Measurements from ENCODE around the gene CCDC85C.
A peak's percentile ranks its signal among the peaks of the same experiment; 100 is the strongest.

The CCDC85C gene

DNA sequence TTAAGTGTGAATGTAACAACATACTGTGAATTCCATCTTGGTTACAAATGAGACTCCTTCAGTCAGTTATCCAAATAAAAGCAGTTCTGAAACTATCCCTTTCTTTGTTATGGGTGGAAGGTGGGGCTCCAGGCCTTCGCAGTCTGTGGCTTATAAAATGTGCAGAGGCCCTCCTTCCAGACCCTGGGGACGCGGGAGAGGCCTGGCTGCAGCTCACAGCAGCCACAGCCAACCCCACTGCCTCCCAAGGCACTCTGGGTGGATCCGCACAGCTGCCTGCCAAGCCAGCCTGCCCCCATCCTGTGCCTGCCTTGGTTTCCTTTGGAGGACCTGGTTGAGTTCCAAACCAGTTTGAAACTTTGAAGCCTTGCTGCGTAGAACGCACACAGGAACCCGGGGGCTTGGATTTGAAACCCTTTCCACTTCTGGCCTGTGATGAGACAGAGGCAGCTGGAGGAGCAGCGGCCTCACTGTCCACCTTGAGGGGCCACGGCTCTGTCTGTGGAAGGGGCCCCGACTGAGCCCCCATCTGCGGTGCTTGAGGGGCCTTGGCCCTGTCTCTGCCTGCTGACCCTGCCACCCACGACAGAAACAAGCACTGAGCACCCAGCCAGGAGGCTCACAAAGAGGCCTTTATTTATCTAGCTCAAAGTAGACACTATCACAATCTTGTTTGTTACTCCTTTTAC lies 92.4 kb downstream of the CCDC85C start:
- no peak for DNase-seq (ENCODE audit: low read depth, low spot score)

DNA sequence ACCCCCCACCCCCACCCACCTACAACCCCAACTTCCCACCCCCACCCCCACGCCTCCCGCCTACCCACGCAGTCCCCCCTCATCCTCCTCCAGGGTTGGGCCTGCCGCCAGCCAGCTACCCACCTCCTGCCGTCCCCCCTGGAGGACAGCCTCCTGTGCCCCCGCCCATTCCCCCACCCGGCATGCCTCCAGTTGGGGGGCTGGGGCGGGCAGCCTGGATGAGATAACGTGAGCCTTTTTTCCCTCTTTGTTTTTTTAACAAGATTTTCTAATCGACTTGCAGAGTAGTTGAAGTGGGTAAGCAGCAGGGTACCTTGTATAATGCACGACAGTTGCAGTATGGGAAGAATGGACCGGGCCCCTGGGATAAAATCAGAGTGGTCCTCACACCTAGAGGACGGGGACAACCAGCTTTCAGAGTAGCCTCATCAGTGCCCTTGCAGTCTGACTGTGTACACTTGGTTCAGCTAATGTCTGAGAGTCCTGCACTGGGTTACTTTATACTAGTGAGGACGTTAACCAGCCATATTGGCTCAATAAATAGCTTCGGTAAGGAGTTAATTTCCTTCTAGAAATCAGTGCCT lies 93.4 kb downstream of the CCDC85C start:
- DNase-seq (ENCODE audit: low read depth, low spot score): no peak

DNA sequence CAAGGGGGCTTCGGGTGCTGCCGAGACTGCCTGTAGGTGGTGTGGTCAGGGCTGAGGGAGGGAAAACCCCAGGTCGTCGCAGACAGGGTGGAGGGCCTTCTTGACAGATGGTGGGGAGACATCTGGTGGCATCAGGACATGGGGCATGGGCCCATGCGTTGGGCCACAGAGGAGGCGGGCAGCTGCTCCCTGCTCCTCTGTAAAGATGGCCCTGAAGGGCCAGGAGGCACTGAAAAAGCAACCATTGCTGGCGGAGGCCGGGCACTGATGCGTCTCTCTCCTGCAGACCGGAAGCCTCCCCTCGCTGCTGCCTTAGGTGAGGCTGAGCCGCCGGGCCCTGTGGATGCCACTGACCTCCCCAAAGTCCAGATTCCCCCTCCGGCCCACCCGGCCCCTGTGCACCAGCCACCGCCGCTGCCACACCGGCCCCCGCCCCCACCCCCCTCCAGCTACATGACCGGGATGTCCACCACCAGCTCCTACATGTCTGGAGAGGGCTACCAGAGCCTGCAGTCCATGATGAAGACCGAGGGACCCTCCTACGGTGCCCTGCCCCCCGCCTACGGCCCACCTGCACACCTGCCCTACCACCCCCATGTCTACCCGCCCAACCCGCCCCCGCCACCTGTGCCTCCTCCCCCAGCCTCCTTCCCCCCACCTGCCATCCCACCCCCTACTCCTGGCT lies 94.0 kb downstream of the CCDC85C start:
- no peak for DNase-seq (ENCODE audit: low read depth, low spot score)

DNA sequence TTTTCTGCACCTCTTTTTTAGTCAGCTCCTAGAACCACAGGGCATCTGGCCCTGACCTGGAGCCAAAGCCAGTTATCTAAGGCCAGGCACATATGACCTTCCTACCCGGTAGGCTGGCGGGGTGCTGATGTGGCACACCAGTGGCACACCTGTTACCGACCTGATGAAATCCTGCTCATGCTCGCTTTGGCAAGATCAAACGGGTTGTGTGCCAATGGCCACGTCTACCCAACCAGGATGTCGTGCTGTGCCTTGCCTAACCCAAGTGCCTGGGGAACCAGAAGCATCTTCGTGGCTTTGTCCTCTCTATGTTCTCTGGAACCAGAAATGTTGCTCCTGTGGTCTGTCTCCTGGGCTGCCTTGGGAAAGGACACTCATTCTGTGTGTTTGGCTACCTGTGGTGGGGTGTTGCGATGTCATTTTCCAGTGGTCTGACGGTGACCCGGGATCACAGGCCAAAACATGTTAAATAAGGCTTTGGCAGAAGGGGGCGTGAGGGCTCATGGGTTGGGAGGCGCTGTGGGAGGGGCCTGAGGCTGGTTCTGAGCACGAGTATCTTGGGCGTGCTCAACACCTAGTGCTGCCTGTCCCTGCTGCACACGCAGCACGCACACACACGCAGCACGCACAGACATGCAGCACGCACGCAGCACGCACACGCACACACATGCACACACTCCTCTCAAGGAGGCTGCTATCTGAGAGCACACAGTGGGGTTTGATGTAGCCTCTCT lies 94.9 kb downstream of the CCDC85C start:
- DNase-seq (ENCODE audit: low read depth, low spot score): no peak

DNA sequence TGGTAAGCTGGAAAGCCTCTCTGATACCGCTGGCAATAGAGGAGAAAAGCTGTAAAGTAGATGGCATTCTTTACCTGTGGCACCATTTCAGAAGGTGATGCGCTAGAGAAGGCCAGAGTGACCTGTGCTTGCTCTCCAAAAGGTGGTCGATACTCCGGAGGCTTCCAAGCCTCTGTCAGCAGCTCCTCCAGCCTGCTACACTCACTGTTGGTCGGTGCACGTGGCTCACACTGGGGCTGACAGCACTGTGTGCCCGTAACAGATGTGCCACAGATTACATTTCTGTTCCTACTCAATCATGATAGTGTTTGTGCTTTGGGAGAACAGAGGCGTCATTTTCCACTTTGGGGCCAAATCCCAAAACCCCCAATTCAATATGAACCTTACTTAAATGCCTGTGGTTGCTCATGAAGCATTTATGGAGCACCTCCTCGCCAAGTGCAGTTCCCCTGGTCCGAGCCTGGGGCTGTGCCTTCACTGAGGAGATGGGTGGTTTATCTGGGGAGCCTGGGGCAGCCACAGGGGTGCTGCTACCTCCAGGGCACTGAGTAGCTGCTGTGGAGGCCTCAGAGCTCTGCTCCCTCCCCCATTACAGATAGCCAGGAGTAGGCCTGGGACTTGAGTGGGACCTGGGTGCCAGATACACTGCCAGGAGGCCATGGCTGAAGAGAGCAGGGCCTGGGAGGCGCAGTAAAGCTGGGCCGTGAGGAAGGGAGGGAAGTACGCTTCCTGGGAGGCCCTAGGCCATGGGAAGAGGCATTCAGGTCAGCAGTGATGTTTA lies 96.0 kb downstream of the CCDC85C start:
- no peak for DNase-seq (ENCODE audit: low read depth, low spot score)

DNA sequence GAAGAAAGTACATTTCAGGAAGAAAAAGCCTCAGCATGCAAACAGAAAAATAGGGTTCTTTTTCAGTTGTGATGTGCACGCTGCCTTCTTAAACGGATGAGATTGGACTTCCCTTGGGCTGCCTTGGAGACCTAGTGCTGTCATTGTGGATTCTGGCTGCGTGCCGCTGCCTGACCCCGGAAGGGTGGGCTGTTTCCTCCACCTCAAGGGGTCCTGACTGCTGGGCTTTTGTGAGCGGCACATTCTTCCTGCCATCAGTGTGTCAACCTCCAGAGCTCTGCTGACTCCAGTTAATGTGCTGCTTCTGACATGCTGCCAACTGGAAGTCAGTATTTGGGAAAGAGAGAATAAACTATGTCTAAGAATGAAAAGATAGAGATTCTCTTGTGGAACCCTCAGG lies 97.7 kb downstream of the CCDC85C start:
- DNase-seq (ENCODE audit: low read depth, low spot score): no peak

DNA sequence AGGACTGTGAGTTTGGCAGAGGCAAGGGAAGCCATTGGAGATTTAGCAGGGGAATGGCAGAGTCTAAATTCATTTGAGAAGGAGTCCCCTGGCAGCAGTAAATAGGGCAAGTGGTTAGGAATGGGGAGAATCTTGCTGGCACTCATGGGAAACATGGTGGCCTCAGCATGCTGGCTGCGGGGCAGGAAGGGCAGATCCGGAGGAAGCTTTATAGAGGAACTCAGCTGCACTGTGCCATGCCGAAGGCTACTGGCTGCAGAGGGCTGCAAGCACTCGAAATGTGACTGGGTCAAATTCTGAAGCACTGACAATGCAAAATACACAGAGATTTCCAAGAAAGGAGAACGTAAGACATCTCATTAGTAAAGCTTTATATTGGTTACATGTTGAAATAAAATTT lies 98.9 kb downstream of the CCDC85C start:
- DNase-seq (ENCODE audit: low read depth, low spot score): no peak

DNA sequence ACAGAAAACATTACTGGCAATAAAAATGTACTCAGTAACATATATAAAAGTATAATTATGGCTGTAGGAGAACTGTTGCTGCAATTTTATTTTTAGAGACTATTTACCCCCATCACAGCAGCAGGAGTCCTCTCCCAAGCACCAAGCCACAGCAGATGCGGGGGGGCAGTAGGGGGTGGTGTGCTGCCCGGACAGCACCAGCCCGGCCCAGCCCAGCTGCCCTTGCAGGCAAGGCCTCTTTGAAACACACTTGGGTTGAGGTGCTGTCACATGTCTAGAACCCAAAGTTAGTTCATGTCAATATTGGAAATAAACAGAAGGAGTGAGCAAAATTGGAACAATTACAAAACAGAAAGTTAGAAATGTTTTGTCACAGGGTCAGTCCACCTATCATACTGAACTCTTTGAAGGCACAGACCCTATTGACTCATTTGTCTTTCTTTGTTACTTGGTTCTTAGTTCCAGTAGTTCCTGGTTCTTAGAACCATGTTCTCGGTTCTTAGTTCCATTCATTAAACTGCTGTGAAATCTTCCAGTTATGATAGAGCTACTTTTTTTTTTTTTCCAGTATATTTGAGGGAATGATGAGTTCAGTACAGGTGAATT lies 100.1 kb downstream of the CCDC85C start:
- DNase-seq (ENCODE audit: low read depth, low spot score): no peak

DNA sequence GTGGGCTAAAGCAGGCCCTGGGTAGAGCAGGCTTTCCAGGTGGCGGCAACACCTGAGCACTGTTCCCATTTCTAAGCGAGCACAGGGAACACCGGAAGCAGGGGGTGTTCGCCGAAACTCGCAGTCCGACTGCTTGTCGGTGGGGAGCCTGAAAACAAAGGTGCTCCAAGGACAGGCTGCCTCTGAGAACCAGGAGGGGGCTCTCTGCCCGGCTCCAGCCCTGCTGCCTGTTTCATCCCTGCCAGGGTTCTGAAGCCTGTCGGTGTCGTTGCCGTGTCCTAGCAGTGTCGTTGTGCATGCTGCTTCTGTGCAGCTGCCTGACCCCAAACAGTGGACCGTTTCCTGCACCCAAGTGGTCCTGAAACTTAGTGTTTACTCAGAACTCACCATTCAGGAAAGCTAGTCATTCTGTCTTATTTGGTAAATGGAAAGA lies 101.0 kb downstream of the CCDC85C start:
- no peak for DNase-seq (ENCODE audit: low read depth, low spot score)

DNA sequence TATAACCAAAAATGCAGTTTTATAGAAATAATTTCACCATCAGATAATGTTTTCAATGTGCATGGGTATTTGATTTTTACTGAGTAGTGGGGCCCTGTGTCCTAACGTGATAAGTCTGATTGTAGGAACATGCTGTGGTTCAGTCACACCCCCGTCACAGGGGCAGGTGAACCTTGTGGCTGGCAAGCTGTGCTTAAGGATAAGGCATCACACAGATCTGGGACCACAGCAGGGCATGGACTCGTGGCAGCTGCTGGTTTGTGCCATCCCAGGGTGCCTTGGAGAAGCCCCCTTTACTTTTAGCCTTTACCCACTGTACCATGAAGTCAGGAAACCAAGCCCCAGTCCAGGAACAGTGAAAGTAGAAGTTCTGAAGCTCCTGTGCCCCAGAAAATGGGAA lies 106.1 kb downstream of the CCDC85C start:
- no peak for DNase-seq (ENCODE audit: low read depth, low spot score)

DNA sequence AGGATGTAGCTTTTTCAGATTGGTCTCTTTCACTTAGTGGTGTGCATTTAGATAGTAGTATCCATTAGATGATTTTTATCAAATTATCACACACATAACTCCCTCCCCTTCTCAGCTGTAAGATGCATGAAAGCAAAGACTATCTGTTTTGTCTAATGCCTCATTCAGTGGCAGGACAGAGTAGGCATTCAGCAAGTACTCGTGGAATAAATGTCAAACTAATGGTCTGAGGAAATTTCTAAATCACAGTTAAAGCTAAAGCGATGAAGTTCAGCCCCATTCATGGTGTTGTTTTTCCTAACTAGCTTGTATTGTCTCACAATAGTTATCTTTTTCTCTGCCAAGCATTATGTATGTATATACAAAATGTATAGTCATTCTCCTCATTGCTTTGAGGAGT lies 106.7 kb downstream of the CCDC85C start:
- no peak for DNase-seq (ENCODE audit: low read depth, low spot score)

DNA sequence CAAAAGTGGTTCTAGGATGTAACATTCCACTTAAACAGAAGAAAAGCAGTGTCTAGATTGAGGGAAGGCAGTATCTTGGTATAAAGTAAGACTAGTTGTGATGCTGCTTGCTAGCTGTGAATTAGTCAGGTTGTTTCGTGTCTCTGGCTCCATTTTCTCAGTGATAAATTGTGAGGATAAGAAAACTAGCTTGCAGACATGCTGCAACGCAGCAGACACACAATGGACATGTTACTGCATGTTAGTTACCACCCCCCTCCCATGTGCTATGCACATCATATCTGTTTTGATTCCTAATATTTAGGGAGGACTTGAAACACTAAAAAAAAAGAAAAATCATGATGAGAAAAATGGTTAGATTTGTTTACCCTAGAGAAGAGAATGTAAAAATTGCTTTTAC lies 119.9 kb downstream of the CCDC85C start:
- no peak for DNase-seq (ENCODE audit: low read depth, low spot score)

DNA sequence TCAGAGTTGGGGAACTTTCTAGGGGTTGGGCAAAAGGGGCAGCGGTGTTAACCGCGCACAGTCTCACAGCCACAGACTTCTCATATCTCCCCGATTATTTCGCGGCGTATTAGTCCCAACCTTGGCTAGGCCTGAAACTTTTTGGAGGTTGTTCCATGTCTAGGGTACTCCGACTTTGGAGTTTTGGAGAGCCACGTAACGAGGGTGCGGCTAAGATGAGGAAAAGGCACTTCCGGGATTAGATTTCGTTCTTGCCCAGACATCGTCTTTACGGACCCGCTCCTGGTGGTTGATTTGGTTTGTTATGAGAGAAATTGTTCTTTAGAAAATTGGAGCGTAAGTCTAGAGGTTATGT lies 122.3 kb downstream of the CCDC85C start:
- no peak for DNase-seq (ENCODE audit: low read depth, low spot score)

DNA sequence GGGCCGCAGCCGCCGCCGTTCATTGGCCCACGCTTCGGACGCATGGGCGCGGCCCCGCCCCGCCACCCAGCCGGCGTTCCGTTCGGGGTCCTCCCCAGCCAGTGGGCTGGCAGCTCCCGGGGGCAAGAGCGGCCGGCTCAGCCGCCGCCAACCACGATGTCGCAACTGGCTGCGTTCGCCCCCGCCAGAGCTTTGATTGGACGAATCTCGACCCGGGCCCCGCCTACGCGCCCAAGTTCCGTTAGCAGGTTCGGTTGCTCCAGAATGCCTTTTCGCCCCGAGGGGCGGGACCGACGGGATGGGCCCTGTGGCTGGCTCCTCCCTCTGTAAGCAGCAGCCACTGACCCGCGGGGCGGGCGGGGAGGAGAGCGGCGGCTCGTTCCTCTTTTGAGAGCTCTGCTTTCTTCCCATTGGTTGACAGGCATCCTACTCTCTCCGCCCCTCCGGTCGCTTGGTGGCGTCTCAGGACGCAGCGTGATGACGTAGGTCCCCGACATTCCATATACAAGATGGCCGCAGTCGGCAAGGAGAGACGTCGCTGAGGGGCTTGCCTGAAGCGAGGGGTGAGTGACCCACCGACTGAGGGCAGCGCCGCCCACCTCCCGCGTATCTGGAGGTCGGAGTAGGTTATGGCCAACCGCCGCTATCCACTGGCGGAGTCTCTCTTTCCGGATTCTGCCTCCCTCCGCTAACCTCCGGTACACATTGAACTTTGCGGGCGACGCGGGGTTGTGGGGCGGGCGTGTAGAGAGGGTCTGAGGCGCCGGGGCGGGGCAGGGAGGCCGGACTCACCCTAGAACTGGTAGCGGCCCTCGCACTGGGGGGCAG lies 122.9 kb downstream of the CCDC85C start, which contains the start of gene CCNK:
CCNK (plus strand) TSS at position 493 of the 828 bp plus-strand sequence. CDS start 11,269 bp downstream, outside the sequence.
- peak; percentile 100 for DNase-seq (ENCODE audit: low read depth, low spot score)

DNA sequence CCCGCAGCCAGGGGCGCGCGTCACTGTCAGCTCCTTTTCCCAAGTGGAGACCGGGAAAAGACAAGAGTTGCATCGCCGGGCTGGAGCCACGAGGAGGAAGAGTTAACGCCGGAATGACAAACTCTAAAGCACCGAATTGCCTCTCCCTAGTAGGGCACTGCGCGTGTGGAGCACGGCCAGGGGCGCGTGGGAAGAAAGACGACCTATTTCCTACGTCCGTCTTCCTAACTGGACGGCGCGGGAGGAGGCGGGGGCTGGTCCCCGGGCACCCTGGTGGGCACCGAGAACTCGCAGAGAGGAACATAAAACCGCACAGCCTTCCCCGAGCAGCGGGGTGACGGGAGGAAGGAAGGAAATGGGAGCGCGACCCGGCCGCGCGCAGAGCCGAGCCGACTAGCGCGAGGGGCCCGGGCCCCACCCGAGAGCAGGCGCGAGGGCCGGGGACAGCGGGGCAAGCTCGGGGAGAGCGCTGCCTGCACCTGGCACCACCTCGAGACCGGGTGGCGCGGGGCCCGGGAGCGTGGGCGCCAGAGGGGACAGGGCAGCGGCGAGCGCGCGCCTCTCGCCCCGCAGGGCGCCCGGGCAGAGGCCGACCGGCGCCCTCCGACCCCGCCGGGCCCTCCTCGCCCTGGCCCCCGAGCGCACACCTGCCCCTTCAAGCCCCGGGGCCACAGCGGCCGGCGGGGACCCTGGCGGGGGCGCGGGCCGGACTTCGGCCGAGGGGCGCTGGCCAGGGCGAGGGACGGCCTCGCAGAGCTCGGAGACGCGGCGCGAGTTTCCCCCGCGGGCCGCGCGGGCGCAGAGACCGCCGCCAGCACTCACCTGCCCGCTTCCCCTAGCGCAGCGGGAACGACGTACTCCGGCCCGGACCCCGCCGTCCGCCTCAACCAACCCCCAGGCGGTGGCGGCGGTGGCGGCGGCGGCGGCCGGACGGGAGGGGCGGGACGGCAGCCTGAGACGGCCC lies 123.8 kb downstream of the CCDC85C start, which contains the start of gene SETD3:
SETD3 (minus strand) TSS at position 954 of the 964 bp plus-strand sequence. CDS start 15,054 bp downstream, outside the sequence.
- no peak for DNase-seq (ENCODE audit: low read depth, low spot score)

DNA sequence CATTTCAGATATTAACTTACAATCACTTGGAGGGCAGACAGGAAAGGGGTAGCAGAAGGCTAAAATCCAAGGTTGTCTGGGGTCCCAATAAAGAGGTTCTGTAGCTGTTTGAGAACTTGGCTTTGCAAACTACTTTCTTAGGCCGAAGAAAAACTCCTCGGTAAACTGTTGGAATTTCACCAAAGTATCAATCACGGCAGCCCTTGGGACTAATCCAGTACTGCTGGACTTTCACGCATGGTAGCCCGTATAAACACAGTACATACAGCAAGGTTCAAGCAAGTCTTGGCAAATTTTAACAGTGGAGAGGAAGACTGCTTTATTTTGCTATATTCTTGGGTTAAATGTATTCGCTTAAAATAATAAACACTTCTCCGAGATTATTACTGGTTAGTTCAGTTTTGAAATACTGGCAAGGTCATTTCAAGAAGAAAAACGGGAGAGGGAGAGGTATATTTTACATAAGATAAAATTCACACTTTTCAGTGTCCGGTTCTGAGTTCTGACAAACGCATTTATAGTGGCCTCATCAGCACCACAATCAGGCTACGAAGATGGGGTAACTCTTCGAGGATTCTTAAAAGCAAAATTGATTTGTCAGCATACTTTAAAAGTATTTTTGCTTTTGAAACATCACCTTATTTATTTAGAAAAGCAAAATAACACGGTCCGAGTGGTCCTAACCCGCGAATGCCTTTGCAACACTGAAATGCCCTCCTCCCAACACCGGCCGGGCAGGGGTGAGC lies 124.7 kb downstream of the CCDC85C start:
- no peak for DNase-seq (ENCODE audit: low read depth, low spot score)

DNA sequence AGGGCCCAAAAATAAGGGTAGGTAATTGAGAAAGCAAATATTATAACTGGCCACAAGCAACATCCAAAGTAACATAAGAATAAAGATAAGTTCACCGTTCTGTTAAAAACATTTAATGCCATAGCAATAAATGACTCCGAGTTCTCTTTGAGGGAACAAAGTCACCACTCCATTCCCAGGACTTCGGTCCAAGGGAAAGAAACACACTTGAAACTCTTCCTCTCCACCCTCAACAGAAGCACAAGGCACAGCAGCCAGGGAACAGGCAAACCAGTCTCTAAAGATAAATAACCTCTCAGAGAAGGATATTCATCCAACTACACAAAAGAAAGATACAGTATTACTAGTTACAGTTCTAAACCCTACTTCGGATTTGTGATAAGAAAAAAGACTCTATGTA lies 125.9 kb downstream of the CCDC85C start:
- DNase-seq (ENCODE audit: low read depth, low spot score): no peak

DNA sequence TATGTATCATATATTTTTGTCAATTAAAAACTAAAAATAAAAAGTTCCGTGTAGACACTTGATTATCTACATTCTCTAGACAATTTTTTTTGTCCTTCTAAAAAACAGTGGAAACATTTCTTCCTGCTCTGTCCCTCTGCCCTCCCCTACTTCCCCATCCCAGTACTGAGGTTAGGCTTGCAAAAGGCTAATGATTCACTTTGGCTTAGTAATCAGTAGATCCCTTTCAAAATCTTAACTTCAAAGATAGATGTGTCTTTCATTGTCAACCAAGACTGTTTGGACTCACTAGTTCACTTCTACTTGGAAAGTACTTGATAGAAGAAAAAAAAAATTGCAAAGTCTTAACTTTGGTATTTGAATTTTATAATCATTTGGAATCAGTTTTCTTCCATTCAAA lies 127.1 kb downstream of the CCDC85C start:
- no peak for DNase-seq (ENCODE audit: low read depth, low spot score)
